Measurements from ENCODE around the gene PARN.

PARN gene

GRCh38 chr16:14447783-14448182 is 182.3 kb downstream of the PARN start (continued):
- TF ChIP-seq ZNF394 (tag by site-specific recombination; IDR thresholded peaks at IDR 0.05; ENCODE audit: borderline replicate concordance): no peak

GRCh38 chr16:14446796-14447195 is 183.3 kb downstream of the PARN start:
- ChIA-PET CTCF (interaction anchor here (0.8 kb wide), 1 partner anchor 10 kb away, joined by 3 read pairs; no protein-coding TSS in a partner anchor), POLR2A (no interaction called here)
- TF ChIP-seq ZNF354C (tag by site-specific recombination; IDR thresholded peaks at IDR 0.05; ENCODE audit: borderline replicate concordance, low read depth) (no peak), ZNF571 (tag by site-specific recombination; IDR thresholded peaks at IDR 0.05) (no peak), ZIC2 (tag by site-specific recombination; IDR thresholded peaks at IDR 0.05) (peak; percentile 24; the same call in 1 of the 2 replicates)
- H3K4me1 ChIP-seq (ENCODE audit: control insufficient read depth, insufficient read depth, low read length): no peaks in the 10 kb centered on the region
- no peak overlapping the region for H3K27ac ChIP-seq (ENCODE audit: extremely low read depth, low read depth, low read length)
- H3K4me3 ChIP-seq (ENCODE audit: low read depth, low read length): no peak overlapping the region
- H3K9me3 ChIP-seq (ENCODE audit: control insufficient read depth, insufficient read depth, low read depth, low read length): no peaks in the 10 kb centered on the region
- peaks cover 0 to 12% of the 10 kb centered on the region in 2 experiments; a peak in 1 of 3 replicates for H3K36me3 ChIP-seq (ENCODE audit: control insufficient read depth in 2 of 2, insufficient read depth in 1 of 2, low read length in 2 of 2)

- no peak overlapping the region for H3K4me3 ChIP-seq (ENCODE audit: low read depth, low read length)
- POLR2A ChIA-PET: no interaction called here
- H3K27ac ChIP-seq (ENCODE audit: extremely low read depth, low read depth, low read length): no peak overlapping the region
- CTCF ChIA-PET: interaction anchor here (0.8 kb wide), 1 partner anchor 11 kb away, joined by 3 read pairs; no protein-coding TSS in a partner anchor
- H3K9me3 ChIP-seq (ENCODE audit: control insufficient read depth, insufficient read depth, low read depth, low read length): no peaks in the 10 kb centered on the region
- TF ChIP-seq ZNF621 (tag by site-specific recombination; IDR thresholded peaks at IDR 0.05) (no peak), ZNF707 (tag by site-specific recombination; IDR thresholded peaks at IDR 0.05) (no peak), ZFHX2 (tag by site-specific recombination; conservative IDR thresholded peaks at IDR 0.05) (no peak), SCRT2 (tag by site-specific recombination; IDR thresholded peaks at IDR 0.05) (peak; percentile 37; the same call in 1 of the 2 replicates)
- H3K4me1 ChIP-seq (ENCODE audit: control insufficient read depth, insufficient read depth, low read length): no peaks in the 10 kb centered on the region
- H3K36me3 ChIP-seq (ENCODE audit: control insufficient read depth in 2 of 2, insufficient read depth in 1 of 2, low read length in 2 of 2): peaks cover 0 to 12% of the 10 kb centered on the region in 2 experiments; a peak in 1 of 3 replicates
Measured at GRCh38 chr16:14445937-14446715, 183.9 kb downstream of the PARN start.

- no peak for TF ChIP-seq ZNF561 (tag by site-specific recombination; IDR thresholded peaks at IDR 0.05; ENCODE audit: borderline replicate concordance)
- no peak for TF ChIP-seq YY2 (tag by site-specific recombination; IDR thresholded peaks at IDR 0.05)
- TF ChIP-seq ZNF548 (tag by site-specific recombination; IDR thresholded peaks at IDR 0.05): no peak
- no peak for TF ChIP-seq ZNF555 (tag by site-specific recombination; conservative IDR thresholded peaks at IDR 0.05)
- no peak for TF ChIP-seq ZNF335 (tag by site-specific recombination; conservative IDR thresholded peaks at IDR 0.05)
- TF ChIP-seq ZNF140 (tag by site-specific recombination; IDR thresholded peaks at IDR 0.05): no peak
- no peak for TF ChIP-seq ZNF660 (tag by site-specific recombination; IDR thresholded peaks at IDR 0.05)
- no peak for TF ChIP-seq ZNF366 (tag by site-specific recombination; conservative IDR thresholded peaks at IDR 0.05)
- Histone ChIP-seq H3K4me1 (ENCODE audit: control insufficient read depth, insufficient read depth, low read length) (no peaks in the 10 kb centered on the region), H3K4me3 (ENCODE audit: low read depth, low read length) (no peak overlapping the region), H3K36me3 (ENCODE audit: control insufficient read depth in 2 of 2, insufficient read depth in 1 of 2, low read length in 2 of 2) (peaks cover 0 to 12% of the 10 kb centered on the region in 2 experiments; a peak in 1 of 3 replicates), H3K27ac (ENCODE audit: extremely low read depth, low read depth, low read length) (no peak overlapping the region), H3K9me3 (ENCODE audit: control insufficient read depth, insufficient read depth, low read depth, low read length) (no peaks in the 10 kb centered on the region)
- CTCF ChIA-PET: interaction anchor here (0.5 to 0.6 kb wide), 2 partner anchors 18 to 754 kb away, joined by 3 read pairs; no protein-coding TSS in a partner anchor
- POLR2A ChIA-PET: no interaction called here
Measured at GRCh38 chr16:14444979-14445810, 184.9 kb downstream of the PARN start.

Measured in HEK293 (cell line).